ENCODE data around the gene ARHGAP26.
"Not testable (repeated sequence)": the region's sequence is repeated elsewhere in the genome, so short reads cannot be mapped to it uniquely, and the experiment has no call there.

ARHGAP26 gene

GRCh38 chr5:142997591-142997990 lies 227.4 kb downstream of the ARHGAP26 start:
- TF ChIP-seq CTCF (IDR thresholded peaks at IDR 0.05; ENCODE audit: control insufficient read depth, extremely low read depth, insufficient read depth): no peak
- DNase-seq (ENCODE audit: low read depth): no peak
- H3K4me3 ChIP-seq (ENCODE audit: low read depth, low read length): no peak overlapping the region

DNA sequence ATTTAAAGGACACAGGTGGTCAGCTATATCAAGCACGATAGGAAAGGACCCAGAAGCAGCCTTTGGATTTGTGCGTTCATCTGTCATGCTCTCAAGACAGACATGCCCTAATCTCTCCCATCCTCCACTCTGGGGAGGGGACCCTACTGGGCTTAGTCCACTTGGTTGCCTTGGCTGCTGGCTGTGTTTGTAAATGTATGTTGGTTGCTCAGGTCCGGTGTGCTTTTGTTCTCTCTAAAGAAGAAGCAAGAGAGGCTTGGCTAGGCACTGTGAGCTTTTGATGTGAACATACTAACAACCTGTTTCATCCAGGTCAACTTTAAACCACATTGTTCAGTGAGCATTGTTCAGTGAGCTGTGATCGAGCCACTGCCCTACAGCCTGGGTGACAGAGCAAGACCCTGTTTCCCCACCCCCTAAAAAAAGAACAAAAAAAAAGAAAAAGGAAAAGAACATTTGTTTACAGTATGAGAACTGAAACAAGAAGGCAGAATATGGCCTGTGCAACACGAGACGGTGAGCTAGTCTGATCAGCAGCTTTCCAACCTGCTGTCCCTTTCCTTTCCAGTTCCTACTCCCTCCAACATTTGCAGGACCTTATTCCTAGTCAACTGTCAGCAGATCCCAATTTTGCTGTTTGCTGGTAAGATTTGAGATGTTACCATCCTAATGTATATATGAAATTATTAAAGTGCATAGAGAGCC lies 228.3 kb downstream of the ARHGAP26 start:
- DNase-seq (ENCODE audit: low read depth): no peak
- no peak for TF ChIP-seq CTCF (IDR thresholded peaks at IDR 0.05; ENCODE audit: control insufficient read depth, extremely low read depth, insufficient read depth)
- H3K4me3 ChIP-seq (ENCODE audit: low read depth, low read length): no peak overlapping the region

DNA sequence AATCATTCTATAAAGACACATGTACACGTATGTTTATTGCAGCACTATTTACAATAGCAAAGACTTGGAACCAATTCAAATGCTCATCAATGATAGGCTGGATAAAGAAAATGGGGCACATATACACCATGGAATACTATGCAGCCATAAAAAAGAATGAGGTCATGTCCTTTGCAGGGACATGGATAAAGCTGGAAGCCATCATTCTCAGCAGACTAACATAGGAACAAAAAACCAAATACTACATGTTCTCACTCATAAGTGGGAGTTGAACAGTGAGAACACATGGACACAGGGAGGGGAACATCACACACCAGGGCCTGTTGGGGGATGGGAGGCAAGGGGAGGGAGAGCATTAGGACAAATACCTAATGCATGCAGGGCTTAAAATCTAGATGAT lies 230.4 kb downstream of the ARHGAP26 start:
- DNase-seq (ENCODE audit: low read depth); H3K4me3 ChIP-seq (ENCODE audit: low read depth, low read length): not testable (repeated sequence)

DNA sequence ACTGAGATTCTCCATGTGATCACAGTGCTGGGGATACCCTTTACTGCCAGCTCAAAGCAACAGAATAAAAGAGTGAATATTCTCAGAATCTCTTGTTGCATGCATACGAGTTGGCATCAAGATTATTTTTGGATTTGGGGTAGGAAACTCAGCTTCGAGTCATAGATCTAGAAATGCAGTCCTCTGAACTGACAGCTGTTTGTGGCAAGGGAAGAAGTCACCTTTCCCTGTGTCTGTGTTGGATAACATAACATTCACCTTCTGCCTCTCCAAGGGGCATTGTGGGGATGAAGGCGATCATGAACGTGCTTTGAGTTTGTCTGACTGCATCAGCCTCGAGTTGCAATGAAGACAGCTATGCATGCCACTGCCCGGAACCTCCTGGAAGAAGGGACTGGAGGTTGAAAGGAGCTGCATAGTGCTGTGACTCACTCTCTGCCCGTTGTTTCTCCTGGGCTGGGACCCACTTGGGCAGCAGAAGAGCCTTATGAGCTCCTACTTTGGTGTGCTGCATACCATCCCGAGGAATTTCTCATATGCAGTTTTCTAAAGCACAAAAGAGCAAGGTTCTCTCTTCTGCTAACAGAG lies 231.7 kb downstream of the ARHGAP26 start:
- H3K4me3 ChIP-seq (ENCODE audit: low read depth, low read length): no peak overlapping the region
- DNase-seq (ENCODE audit: low read depth): no peak
- TF ChIP-seq CTCF (IDR thresholded peaks at IDR 0.05; ENCODE audit: control insufficient read depth, extremely low read depth, insufficient read depth): no peak

- DNase-seq (ENCODE audit: low read depth): no peak
- TF ChIP-seq CTCF (IDR thresholded peaks at IDR 0.05; ENCODE audit: control insufficient read depth, extremely low read depth, insufficient read depth): peak; percentile 72
- no peak overlapping the region for H3K4me3 ChIP-seq (ENCODE audit: low read depth, low read length)
Measured at GRCh38 chr5:143002459-143003327, 232.5 kb downstream of the ARHGAP26 start.

DNA sequence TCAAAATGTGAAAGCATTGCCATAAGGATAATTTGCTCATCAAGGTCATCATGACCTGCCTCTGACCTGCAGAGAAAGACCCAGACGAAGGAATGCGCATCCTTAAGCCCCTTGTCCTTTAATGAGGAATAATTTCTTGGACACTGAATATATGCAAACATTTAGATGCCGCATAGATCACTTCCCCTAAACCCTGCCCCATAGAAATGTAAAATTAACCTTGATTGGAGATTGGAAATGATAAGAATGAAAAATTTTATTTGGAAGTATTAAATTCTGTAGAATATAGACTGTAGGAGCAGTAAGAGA lies 233.1 kb downstream of the ARHGAP26 start:
- DNase-seq (ENCODE audit: low read depth): no peak
- no peak for TF ChIP-seq CTCF (IDR thresholded peaks at IDR 0.05; ENCODE audit: control insufficient read depth, extremely low read depth, insufficient read depth)
- no peak overlapping the region for H3K4me3 ChIP-seq (ENCODE audit: low read depth, low read length)

- no peak for TF ChIP-seq CTCF (IDR thresholded peaks at IDR 0.05; ENCODE audit: control insufficient read depth, extremely low read depth, insufficient read depth)
- DNase-seq (ENCODE audit: low read depth): no peak
Measured at GRCh38 chr5:143004361-143005145, 234.4 kb downstream of the ARHGAP26 start.

More at GRCh38 chr5:143004361-143005145, 234.4 kb downstream of the ARHGAP26 start:
- H3K4me3 ChIP-seq (ENCODE audit: low read depth, low read length): no peak overlapping the region

All from LNCaP clone FGC (cell line).